Astrocyte of the cerebellum (primary cell): Measurements from ENCODE around the gene BBS9.

ENCODE experiments used
- DNase-seq: peaks from one replicate; pipeline ENCODE4 v3.0.0-alpha.2; 2011; ENCODE audit warnings: low read depth
- H3K4me3 ChIP-seq: 2 replicates; pipeline ENCODE4 v1.5.1; 2011; ENCODE audit warnings: mild to moderate bottlenecking, low read depth, low read length, moderate library complexity
- in situ Hi-C: cut with HindIII; loops from 2 replicates; pipeline ENCODE4 v1.10.0; 2017; ENCODE audit warnings: low sequenced_read_pairs
- TF ChIP-seq, protein P1 (sequence below): IDR thresholded peaks from 2 replicates; pipeline ENCODE4 v1.5.1; 2012; ENCODE audit warnings: low read length, low read depth, moderate library complexity, mild to moderate bottlenecking; ENCODE audit errors: missing control alignments

Gene BBS9

DNA sequence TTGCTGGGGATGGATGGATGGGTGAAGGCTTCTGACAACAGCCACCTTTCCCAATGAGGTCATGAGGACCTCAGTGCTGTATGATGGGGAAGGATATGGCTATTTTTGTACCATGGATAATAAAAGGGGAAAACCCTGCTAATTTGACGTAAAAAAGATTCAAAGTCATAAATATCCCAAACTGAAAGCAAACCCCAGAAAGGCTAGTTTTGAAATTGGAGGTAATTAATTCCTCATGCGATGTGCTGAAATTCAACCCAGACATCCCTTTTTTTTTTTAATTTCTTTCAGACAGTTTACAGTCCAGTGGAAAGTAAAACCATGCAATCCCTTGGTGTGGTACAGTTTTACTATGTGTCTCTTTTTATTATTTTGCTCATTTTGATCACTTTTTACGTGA lies 521.5 kb downstream of the BBS9 start:
- TF ChIP-seq, protein P1, sequence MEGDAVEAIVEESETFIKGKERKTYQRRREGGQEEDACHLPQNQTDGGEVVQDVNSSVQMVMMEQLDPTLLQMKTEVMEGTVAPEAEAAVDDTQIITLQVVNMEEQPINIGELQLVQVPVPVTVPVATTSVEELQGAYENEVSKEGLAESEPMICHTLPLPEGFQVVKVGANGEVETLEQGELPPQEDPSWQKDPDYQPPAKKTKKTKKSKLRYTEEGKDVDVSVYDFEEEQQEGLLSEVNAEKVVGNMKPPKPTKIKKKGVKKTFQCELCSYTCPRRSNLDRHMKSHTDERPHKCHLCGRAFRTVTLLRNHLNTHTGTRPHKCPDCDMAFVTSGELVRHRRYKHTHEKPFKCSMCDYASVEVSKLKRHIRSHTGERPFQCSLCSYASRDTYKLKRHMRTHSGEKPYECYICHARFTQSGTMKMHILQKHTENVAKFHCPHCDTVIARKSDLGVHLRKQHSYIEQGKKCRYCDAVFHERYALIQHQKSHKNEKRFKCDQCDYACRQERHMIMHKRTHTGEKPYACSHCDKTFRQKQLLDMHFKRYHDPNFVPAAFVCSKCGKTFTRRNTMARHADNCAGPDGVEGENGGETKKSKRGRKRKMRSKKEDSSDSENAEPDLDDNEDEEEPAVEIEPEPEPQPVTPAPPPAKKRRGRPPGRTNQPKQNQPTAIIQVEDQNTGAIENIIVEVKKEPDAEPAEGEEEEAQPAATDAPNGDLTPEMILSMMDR, result no peak
- DNase-seq, result no peak
- H3K4me3 ChIP-seq, result no peak overlapping the region
- in situ Hi-C loops, result no loop called here

DNA sequence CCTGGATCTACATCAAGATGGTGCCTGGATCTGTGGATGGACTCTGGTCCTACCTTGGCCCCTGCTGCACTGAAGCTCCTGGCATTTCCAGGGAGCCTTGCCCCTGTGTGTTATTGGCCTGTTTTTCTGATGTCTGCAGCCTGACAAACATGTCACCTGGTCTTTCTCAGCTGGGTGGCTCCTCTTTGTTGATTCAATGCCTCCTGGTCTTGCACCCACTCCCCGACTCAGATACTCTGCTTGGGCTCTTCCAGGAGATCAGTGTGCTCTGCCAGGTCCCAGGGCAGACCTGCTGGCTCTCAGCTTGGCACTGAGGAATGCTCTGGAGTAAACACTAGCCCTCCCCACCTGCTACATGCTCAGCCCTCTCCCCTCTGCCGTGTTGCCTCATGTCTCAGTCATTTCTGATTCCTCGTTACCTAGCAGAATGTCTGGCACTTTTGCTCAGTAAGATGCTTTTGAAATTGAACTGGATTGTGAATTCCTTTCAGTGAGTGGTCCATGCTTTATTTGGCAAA lies 522.7 kb downstream of the BBS9 start:
- DNase-seq, result no peak
- TF ChIP-seq, protein P1, result no peak
- no peak overlapping the region for H3K4me3 ChIP-seq
- in situ Hi-C loops, result no loop called here

DNA sequence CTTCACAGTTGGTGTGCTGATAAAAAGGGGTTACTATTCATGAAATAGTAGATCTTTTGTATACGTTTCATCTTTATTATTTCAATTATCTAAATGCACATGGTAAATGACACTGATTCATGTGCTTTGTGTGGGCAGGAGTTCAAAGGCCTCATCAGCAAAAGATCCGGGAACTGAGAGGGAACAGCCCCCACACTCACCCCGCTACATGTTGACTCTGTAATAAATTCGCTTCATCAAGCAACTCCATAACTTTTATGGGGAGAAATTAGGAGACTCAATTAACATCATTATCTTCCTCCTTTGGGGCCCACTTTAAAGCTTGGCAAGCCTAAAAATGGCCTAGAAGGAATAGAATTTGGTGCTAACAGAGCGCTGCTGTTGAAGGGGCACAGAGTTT lies 525.3 kb downstream of the BBS9 start:
- no peak overlapping the region for H3K4me3 ChIP-seq
- no peak for DNase-seq
- TF ChIP-seq, protein P1, result no peak
- in situ Hi-C loops, result no loop called here
